Renal cortex interstitium (tissue), 11 donors: Measurements from ENCODE around the gene JAZF1. TPM values are rescaled to one million over a fixed set of nuclear protein-coding genes. Genes with fewer than 3 reads are reported as not detected.

Source experiments
- DNase-seq, 11 donors: peaks; one replicate each; pipeline ENCODE4 v3.0.0-alpha.2; 2013; ENCODE audit warnings: low read depth in 9 of 11, low spot score in 4 of 11; ENCODE audit errors: extremely low read depth in 1 of 11
- polyA plus RNA-seq, 3 donors: library from polyadenylated mRNA; unstranded; fragments of 120-200 nt; gene quantifications; one replicate each; pipeline ENCODE4 v1.2.1, GENCODE V29; 2013; ENCODE audit not compliant: insufficient read length in 3 of 3

JAZF1 gene
- polyA plus RNA-seq, 3 donors: 11.2 to 14.4 (median 13.8) TPM

GRCh38 chr7:28173531-28173930 lies 7.1 kb downstream of the JAZF1 start:
- DNase-seq: no peak

GRCh38 chr7:28172958-28173357 lies 7.6 kb downstream of the JAZF1 start:
- DNase-seq: no peak

DNA sequence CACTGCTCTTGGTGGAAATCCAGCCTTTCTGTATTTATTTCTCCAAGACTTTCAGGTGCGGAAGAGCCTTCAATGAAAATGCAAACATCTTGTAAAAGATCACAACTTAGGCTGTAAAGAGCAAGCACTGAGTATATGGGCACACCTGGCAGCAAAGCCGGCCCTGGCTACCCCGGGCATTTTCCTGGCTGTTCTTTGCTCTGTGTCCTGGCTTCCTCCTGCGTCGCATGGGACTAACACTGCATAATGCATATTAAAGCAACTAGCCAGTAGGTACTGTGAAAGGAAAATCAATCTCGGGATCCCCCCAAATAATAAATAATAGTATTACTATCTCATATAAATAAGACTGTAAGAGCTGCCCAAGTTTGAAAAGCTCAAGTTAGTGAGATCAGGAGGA lies 9.9 kb downstream of the JAZF1 start:
- DNase-seq: no peak

GRCh38 chr7:28169230-28169629 lies 11.4 kb downstream of the JAZF1 start:
- no peak for DNase-seq

DNA sequence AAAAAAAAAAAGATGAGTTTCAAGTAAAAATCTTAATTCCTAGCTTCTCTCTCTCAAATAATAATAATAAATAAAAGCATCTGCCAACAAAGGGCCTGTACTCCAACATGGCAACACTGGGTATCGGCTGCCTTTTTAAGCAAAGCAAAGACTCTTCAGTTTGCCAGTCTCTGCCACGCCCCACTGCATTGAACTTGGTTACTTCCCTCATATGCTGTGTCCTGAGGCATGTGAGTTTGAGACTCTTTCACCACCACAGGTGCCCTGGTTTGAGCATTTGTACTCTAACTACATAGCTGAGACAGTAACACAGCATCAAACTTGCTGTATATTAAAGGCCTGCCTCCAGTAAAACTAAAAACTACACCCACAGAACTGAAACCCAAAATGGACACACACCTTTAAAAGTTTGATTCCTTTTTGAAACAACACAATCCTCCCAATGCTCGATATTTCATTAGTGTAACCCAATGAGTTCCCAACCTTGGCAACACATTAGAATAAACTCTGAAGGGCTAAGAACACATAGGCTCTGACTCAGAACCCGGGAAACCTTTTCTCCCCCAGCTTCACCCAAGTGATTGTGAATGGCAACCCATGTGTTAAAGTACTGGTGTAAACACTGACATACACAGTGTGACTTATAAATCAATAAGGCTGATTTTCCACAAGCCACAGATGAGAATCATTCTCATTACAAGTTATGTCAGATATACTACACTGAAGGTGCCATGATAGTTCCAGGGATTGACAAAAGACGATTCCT lies 12.0 kb downstream of the JAZF1 start:
- DNase-seq: no peak

GRCh38 chr7:28166982-28167715 lies 13.4 kb downstream of the JAZF1 start:
- DNase-seq: no peak

DNA sequence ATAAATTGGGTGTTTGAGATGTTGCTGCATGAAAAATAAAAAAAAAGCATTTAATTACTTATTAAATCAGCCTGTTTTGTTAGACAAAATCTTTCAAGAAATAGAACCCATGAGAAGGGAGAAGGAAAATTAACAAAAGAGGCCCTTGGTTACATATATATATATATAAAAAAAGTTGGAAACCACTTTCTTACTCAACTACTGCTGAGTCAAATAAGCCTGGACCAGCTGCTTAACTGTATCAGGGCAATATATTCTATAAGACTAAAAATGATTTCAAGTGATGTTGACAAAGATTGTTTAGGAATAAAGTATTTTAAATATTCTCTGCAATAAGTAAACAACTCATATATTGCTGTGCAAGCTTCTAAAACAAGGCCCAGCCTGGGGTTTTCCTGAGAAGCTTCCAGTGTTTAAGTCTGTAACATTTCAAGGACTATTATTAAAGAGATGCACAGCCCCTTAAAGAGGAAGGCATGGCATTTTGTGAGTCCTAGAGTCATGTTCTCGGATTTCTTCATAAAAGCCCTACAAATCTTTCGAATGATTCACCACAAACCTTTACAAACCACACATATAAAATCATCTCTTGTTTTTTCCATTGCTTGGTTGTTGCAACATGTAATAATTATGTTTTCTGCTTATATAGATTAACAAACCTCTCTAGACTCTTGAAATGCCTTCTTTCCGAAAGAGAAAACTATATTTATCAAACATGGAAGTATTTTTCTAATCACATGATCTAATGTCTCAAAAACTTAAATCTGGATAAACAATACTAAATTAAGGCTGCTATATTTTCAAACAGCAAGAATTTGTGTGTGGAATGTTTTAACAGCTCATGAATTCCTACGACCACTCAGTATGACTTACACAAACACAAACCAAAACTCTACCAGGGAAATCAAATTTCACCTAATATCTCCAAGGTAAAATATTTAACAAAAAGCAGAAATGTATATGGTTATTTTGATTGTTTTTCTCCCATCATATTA lies 14.3 kb downstream of the JAZF1 start:
- no peak for DNase-seq

DNA sequence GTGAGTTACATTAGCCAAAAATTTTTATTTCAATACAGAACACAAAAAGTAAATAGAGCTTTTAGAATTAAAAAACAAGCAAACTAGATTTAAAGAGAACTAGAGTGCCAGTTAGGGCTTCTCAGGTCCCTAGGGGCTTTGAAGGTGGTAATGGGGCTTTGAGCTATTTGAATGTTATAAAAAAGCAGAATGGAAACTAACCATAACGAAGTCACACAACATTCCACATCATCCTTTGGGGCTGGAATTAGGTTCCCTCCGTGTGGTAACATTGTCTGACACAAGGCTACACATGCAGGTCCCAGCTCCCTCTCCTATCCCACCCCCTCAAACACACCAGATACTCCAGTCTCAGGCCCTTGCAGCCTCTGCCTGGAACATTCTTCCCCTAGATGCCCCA lies 15.3 kb downstream of the JAZF1 start:
- no peak for DNase-seq

DNA sequence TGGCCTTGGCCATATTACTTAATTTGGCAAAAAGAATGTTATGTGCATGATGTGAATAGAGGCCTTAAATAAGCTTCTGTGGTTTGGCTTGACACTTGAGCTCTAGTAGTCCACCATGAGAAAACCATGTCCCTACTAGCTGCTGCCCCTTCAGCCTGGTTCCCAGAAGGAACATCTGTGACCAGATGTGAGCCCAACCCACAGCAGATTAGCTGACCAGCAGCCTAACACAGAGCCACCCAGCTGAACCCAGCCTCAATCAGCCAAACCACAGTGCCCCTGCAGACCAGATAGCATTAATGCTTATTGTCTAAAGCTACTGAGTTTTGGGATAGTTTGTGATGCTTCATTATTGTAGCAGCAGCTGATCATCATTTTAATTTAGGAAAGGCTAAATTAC lies 16.6 kb downstream of the JAZF1 start:
- no peak for DNase-seq

- DNase-seq: no peak
These were observed 19.3 kb downstream of the JAZF1 start for GRCh38 chr7:28161331-28161730.

GRCh38 chr7:28160551-28160991 lies 20.0 kb downstream of the JAZF1 start:
- no peak for DNase-seq

- DNase-seq: no peak
These were observed 22.7 kb downstream of the JAZF1 start for GRCh38 chr7:28157831-28158416.

DNA sequence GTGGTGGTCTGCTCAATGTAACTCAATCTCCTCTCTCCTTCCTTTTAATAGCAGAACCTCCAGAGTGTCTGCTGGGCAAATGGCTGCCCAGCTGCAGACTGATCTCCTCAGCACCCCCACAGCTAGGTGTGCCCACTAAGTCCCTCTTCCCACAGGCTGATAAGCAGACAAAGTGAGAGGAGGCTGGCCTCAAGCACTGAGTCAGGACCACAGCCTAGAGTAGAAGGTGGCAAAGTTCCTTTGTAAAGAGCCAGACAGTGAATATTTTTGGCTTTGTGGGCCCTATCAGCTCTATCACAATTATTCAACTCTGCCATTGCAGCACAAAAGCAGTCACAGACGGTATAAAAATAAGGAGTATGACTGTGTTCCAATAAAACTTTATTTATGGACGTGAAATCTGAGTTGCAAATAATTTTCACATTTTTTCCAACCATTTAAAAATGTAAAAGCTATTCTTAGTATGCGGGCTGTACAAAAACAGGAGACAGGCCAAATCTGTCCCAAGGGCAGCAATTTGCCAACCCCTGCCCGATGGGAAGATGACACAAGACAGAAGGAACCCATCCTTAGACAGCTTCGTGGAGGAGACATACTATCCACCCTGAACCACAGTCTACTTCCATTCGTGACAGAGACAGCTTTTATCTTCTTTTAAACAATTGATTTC lies 23.4 kb downstream of the JAZF1 start:
- DNase-seq: no peak

GRCh38 chr7:28156401-28156800 lies 24.2 kb downstream of the JAZF1 start:
- no peak for DNase-seq

DNA sequence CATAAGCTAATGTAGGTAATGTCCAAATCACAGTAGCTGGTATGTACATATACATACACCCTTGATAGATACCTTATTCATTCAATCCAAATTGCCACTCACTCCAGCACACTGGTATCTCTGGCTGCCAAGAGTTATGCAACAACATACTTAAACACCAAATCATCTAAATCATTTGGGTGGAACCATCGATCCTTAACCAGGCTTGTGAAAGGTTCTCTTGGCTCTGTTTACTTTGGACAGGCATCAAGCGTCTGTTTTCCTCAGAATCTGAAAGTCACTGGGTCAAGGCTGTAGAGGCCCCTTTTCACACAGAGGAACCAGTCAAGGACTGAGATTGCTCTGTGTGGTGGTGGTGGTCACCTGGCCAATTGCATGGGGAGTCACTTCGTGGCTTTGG lies 24.6 kb downstream of the JAZF1 start:
- DNase-seq: no peak

DNA sequence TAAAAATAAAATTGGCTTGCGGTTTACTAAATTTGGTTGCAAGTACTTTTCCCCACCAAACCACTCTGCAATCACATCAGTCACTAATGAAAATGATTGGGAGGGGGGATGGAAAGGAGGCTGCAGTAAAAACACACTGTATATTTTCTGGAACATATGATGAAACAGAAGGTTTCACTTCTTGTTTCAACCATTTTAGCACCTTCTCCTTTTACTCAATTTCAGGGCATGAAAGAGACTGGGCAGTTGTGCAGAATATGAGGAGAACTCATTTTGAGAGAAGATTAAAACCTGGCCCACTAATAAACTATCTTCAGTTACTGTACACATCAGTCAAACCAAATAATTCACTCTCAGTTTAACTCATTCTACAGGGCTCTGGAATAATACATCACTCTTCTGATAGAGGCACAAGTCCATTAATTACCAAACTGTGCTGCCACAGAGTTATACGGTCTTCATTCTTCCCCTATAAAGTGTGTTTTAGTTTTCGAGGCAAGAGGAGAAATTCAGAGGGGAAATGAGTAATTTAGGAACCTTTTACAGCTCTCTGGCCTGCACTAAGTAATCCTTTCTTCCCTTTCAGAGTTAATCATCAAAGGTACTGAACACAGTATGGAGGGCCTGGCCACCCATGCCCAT lies 25.5 kb downstream of the JAZF1 start:
- DNase-seq: no peak

- DNase-seq: no peak
These were observed 28.0 kb downstream of the JAZF1 start for GRCh38 chr7:28152594-28152993.

DNA sequence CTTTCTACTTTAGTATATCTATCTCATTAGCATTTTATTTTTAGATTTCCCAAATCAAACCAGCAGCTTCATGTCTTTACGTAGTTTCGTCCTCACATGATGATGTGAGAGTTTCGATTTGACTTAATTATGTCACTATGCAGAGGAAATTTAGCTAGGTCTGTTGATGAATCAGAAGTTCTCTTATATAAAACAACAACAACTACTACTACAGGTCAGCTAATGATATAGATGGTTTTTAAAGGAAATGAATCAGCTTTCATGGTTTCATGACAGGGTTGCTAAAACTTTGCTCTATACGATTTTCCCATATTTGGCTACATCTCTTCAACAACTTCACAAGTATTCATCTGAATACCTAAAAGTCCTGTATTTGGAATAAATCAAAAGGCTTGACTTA lies 28.6 kb downstream of the JAZF1 start:
- no peak for DNase-seq
